Endothelial cell of umbilical vein (primary cell): ENCODE measurements around the gene KCTD6. TPM values are rescaled to one million over a fixed set of nuclear protein-coding genes. Genes with fewer than 3 reads are reported as not detected.

Experiments
- BruUV-seq: library from RNA; stranded (reverse); fragments of 400-500 nt; replicated peaks from 2 replicates; lab custom pipeline; 2021; lab: Mats Ljungman, UMichigan
- CTCF ChIA-PET: fragments of 300-600, 350-600 bp; sonication (Branson Sonifier 250); formaldehyde crosslinking; loops from one replicate; lab custom pipeline; 2021; ENCODE audit warnings: antibody characterized with exemption, inconsistent platforms; lab: Charles Lee
- POLR2A ChIA-PET: fragments of 300-600, 350-600 bp; sonication (Branson Sonifier 250); formaldehyde crosslinking; loops from one replicate; lab custom pipeline; 2021; ENCODE audit warnings: antibody characterized with exemption, inconsistent platforms; lab: Charles Lee
- DNase-seq: peaks from one replicate; pipeline ENCODE4 v3.0.0-alpha.2; 2011; ENCODE audit warnings: low read depth, low spot score
- FAIRE-seq: peaks from 2 replicates; lab custom pipeline; 2011; peaks lifted over from hg19 to GRCh38; lab: Jason Lieb, UNC
- H2AFZ ChIP-seq: 2 replicates; pipeline ENCODE4 v1.6.0; 2012; ENCODE audit warnings: low read depth, low read length, control low read depth, inconsistent platforms
- H3K27ac ChIP-seq: 2 replicates; pipeline ENCODE4 v1.5.1; 2011; ENCODE audit warnings: low read depth, mild to moderate bottlenecking, control low read depth, low read length, moderate library complexity; ENCODE audit not compliant: insufficient read depth
- H3K27me3 ChIP-seq, 2 experiments: 2 replicates each; pipeline versions ENCODE4 v1.6.0 to v1.6.1; 2011; ENCODE audit warnings: low read length in 2 of 2, mixed read lengths in 1 of 2; ENCODE audit not compliant: control insufficient read depth in 2 of 2, insufficient read depth in 2 of 2
- H3K36me3 ChIP-seq, 2 experiments: 2 replicates in 1 of 2; 3 replicates in 1 of 2; pipeline ENCODE4 v1.5.1; 2011; ENCODE audit warnings: low read length in 2 of 2, mild to moderate bottlenecking in 1 of 2, moderate library complexity in 1 of 2; ENCODE audit not compliant: control insufficient read depth in 2 of 2, insufficient read depth in 2 of 2; ENCODE audit errors: extremely low read depth in 1 of 2
- H3K4me1 ChIP-seq: 3 replicates; pipeline ENCODE4 v1.5.1; 2011; ENCODE audit warnings: mild to moderate bottlenecking, low read length; ENCODE audit not compliant: control insufficient read depth, insufficient read depth; ENCODE audit errors: extremely low read depth
- H3K4me2 ChIP-seq: 2 replicates; pipeline ENCODE4 v1.6.1; 2011; ENCODE audit warnings: low read length, control low read depth, mixed read lengths; ENCODE audit not compliant: insufficient read depth
- H3K4me3 ChIP-seq, 3 experiments: fragments of 200-600 bp in 1 of 3; sonication (generic), shearing (Covaris generic) in 1 of 3; replicated peaks in 1 of 3; 2 replicates each; pipeline ENCODE4 v1.5.1; 2011 to 2016; ENCODE audit warnings: control low read depth in 3 of 3, low read length in 3 of 3, mild to moderate bottlenecking in 2 of 3, inconsistent platforms in 1 of 3, low read depth in 1 of 3, moderate library complexity in 1 of 3; ENCODE audit not compliant: insufficient read depth in 1 of 3
- H3K79me2 ChIP-seq: 2 replicates; pipeline ENCODE4 v1.6.0; 2012; ENCODE audit warnings: low read length, inconsistent platforms; ENCODE audit not compliant: control insufficient read depth, insufficient read depth
- H3K9ac ChIP-seq: replicated peaks from 2 replicates; pipeline ENCODE3; 2011; ENCODE audit warnings: low read length, control low read depth; ENCODE audit not compliant: insufficient read depth; ENCODE audit errors: extremely low read depth
- H3K9me1 ChIP-seq: replicated peaks from 3 replicates; pipeline ENCODE4 v1.6.0; 2011; ENCODE audit warnings: mild to moderate bottlenecking, low read length; ENCODE audit not compliant: control insufficient read depth, insufficient read depth; ENCODE audit errors: extremely low read depth
- H3K9me3 ChIP-seq: replicated peaks from 2 replicates; pipeline ENCODE4 v1.5.1; 2012; ENCODE audit warnings: low read length, inconsistent platforms; ENCODE audit not compliant: control insufficient read depth, insufficient read depth
- H4K20me1 ChIP-seq: replicated peaks from 2 replicates; pipeline ENCODE3; 2011; ENCODE audit warnings: mild to moderate bottlenecking, low read length; ENCODE audit not compliant: control insufficient read depth, insufficient read depth; ENCODE audit errors: extremely low read depth
- EZH2 ChIP-seq: IDR thresholded peaks from 2 replicates; pipeline ENCODE4 v1.6.1; 2012; ENCODE audit warnings: borderline replicate concordance, low read depth, mild to moderate bottlenecking, moderate library complexity, low read length, inconsistent platforms; ENCODE audit not compliant: severe bottlenecking
- FOS ChIP-seq: IDR thresholded peaks from 2 replicates; pipeline ENCODE4 v1.6.1; 2011; ENCODE audit warnings: mild to moderate bottlenecking, low read length, moderate library complexity, borderline replicate concordance; ENCODE audit not compliant: insufficient read depth
- GATA2 ChIP-seq: IDR thresholded peaks from 2 replicates; pipeline ENCODE4 v1.7.0; 2011; ENCODE audit warnings: low read depth, mild to moderate bottlenecking, moderate library complexity, mixed read lengths, low read length; ENCODE audit not compliant: insufficient read length, insufficient read depth
- JUN ChIP-seq: IDR thresholded peaks from 2 replicates; pipeline ENCODE4 v1.6.1; 2011; ENCODE audit warnings: borderline replicate concordance, low read depth; ENCODE audit not compliant: insufficient read length, insufficient read depth
- MAX ChIP-seq: IDR thresholded peaks from 2 replicates; pipeline ENCODE4 v1.6.1; 2011; ENCODE audit not compliant: insufficient read depth, insufficient read length
- MYC ChIP-seq: IDR thresholded peaks from one replicate; pipeline ENCODE4 v1.6.1; 2011; ENCODE audit warnings: mild to moderate bottlenecking, low read depth, low read length
- POLR2A ChIP-seq: IDR thresholded peaks from 2 replicates; pipeline ENCODE4 v1.6.1; 2012; ENCODE audit warnings: low read depth, mild to moderate bottlenecking, control low read depth, low read length
- POLR2AphosphoS5 ChIP-seq: IDR thresholded peaks from 2 replicates; pipeline ENCODE4 v1.6.1; 2012; ENCODE audit warnings: low read depth, mild to moderate bottlenecking, control low read depth, low read length, moderate library complexity; ENCODE audit not compliant: insufficient read depth
- dilution Hi-C: fragments of 300-500 bp; cut with MboI; formaldehyde crosslinking; loops from one replicate; pipeline ENCODE4 v1.15.0; 2019; ENCODE audit warnings: low sequenced_read_pairs; ENCODE audit not compliant: extremely low pct_ligation_motif_present
- intact Hi-C: fragments of 100-400 bp; cut with micrococcal nuclease; formaldehyde crosslinking; loops from one replicate; pipeline ENCODE4 v1.10.0; 2022
- polyA plus RNA-seq, 4 experiments: library from polyadenylated mRNA; depleted of rRNA in 3 of 4; stranded (reverse) in 3 of 4; unstranded in 1 of 4; fragments of >200 nt; gene quantifications; 2 replicates each; pipeline versions ENCODE4 v1.2.1 to v1.2.3, GENCODE V29; 2011 to 2012; ENCODE audit warnings: missing spikeins in 1 of 4
- total RNA-seq: library from RNA; stranded (reverse); gene quantifications from 2 replicates; pipeline ENCODE4 v1.2.3, GENCODE V29; 2021
- TF ChIP-seq, protein P1 (sequence below), 2 donors: IDR thresholded peaks; 1 replicate in 1 of 2; 2 replicates in 1 of 2; pipeline ENCODE4 v1.5.1; 2011; ENCODE audit warnings: low read length in 2 of 2, mild to moderate bottlenecking in 2 of 2, moderate library complexity in 2 of 2, control low read depth in 1 of 2, inconsistent platforms in 1 of 2, low read depth in 1 of 2; ENCODE audit not compliant: insufficient read depth in 1 of 2; ENCODE audit errors: extremely low read depth in 1 of 2

Gene KCTD6
- total and polyA plus RNA-seq, 2 donors (not counting 3 experiments of a cell fraction or from before 2014, with no cell fraction given), result 6.4 TPM

DNA sequence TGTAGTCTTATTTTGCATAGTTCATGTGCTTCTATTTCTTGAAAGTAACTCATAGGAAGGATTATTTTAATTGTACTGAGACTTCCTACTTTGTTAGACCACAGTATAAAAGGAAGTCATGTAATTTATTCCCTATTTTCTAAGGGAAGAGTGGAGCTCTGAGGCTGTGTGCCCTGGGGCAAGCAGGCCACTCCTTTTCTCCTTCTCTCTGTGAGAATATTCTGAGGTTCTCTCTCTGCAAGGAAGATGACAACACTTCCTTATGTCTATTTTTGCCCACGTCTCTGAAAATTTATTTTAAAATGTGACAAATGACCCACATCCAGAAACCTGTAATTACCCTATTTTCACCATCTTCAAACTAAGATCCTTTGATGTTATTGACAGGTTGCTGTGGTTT, 11.0 kb downstream of the KCTD6 start:
- Histone ChIP-seq H3K9me1 (no peaks in the 10 kb centered on the region), H3K9me3 (no peaks in the 10 kb centered on the region), H3K36me3 (no peaks in the 10 kb centered on the region), H3K4me1 (no peaks in the 10 kb centered on the region), H4K20me1 (no peaks in the 10 kb centered on the region), H3K79me2 (peaks cover 2% of the 10 kb centered on the region), H3K9ac (no peak overlapping the region), H3K27ac (no peak overlapping the region), H2AFZ (no peak overlapping the region), H3K4me3 (no peak overlapping the region), H3K4me2 (no peak overlapping the region), H3K27me3 (no peaks in the 10 kb centered on the region)
- BruUV-seq, result no TSS peak
- ChIA-PET CTCF (interaction anchor here (1.5 kb wide), 1 partner anchor 8 kb away, joined by 7 read pairs; no protein-coding TSS in a partner anchor), POLR2A (no interaction called here)
- TF ChIP-seq EZH2, result no peak
- TF ChIP-seq POLR2AphosphoS5, result no peak
- TF ChIP-seq GATA2, result no peak
- TF ChIP-seq POLR2A, result no peak
- no peak for TF ChIP-seq FOS
- TF ChIP-seq MYC, result no peak
- TF ChIP-seq JUN, result no peak
- TF ChIP-seq, protein P1, sequence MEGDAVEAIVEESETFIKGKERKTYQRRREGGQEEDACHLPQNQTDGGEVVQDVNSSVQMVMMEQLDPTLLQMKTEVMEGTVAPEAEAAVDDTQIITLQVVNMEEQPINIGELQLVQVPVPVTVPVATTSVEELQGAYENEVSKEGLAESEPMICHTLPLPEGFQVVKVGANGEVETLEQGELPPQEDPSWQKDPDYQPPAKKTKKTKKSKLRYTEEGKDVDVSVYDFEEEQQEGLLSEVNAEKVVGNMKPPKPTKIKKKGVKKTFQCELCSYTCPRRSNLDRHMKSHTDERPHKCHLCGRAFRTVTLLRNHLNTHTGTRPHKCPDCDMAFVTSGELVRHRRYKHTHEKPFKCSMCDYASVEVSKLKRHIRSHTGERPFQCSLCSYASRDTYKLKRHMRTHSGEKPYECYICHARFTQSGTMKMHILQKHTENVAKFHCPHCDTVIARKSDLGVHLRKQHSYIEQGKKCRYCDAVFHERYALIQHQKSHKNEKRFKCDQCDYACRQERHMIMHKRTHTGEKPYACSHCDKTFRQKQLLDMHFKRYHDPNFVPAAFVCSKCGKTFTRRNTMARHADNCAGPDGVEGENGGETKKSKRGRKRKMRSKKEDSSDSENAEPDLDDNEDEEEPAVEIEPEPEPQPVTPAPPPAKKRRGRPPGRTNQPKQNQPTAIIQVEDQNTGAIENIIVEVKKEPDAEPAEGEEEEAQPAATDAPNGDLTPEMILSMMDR (IDR thresholded peaks at IDR 0.05; ENCODE audit: extremely low read depth in 1 of 2, insufficient read depth in 1 of 2, low read depth in 1 of 2, low read length in 2 of 2), result no peak
- TF ChIP-seq MAX, result no peak
- DNase-seq (no peak), FAIRE-seq (no peak)
- dilution Hi-C loops (no loop called here), intact Hi-C loops (no loop called here)
